Measurements from ENCODE around the gene ADCY10.

The ADCY10 gene, protein sequence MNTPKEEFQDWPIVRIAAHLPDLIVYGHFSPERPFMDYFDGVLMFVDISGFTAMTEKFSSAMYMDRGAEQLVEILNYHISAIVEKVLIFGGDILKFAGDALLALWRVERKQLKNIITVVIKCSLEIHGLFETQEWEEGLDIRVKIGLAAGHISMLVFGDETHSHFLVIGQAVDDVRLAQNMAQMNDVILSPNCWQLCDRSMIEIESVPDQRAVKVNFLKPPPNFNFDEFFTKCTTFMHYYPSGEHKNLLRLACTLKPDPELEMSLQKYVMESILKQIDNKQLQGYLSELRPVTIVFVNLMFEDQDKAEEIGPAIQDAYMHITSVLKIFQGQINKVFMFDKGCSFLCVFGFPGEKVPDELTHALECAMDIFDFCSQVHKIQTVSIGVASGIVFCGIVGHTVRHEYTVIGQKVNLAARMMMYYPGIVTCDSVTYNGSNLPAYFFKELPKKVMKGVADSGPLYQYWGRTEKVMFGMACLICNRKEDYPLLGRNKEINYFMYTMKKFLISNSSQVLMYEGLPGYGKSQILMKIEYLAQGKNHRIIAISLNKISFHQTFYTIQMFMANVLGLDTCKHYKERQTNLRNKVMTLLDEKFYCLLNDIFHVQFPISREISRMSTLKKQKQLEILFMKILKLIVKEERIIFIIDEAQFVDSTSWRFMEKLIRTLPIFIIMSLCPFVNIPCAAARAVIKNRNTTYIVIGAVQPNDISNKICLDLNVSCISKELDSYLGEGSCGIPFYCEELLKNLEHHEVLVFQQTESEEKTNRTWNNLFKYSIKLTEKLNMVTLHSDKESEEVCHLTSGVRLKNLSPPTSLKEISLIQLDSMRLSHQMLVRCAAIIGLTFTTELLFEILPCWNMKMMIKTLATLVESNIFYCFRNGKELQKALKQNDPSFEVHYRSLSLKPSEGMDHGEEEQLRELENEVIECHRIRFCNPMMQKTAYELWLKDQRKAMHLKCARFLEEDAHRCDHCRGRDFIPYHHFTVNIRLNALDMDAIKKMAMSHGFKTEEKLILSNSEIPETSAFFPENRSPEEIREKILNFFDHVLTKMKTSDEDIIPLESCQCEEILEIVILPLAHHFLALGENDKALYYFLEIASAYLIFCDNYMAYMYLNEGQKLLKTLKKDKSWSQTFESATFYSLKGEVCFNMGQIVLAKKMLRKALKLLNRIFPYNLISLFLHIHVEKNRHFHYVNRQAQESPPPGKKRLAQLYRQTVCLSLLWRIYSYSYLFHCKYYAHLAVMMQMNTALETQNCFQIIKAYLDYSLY (N-terminal part only)

GRCh38 chr1:167913895-167914496 is at the start of gene ADCY10:
ADCY10 (minus strand) TSS chr1:167914134; CDS start chr1:167905140, 8,994 bp downstream.
- H3K36me3 ChIP-seq, result peaks cover 0 to 33% (median 7%) of the 10 kb centered on the region in 3 donors
- no peak within 1 kb of the TSS for H3K27ac ChIP-seq
- H3K4me3 ChIP-seq, result no peak within 1 kb of the TSS
- no peaks in the 10 kb centered on the region for H3K27me3 ChIP-seq
- TF ChIP-seq, protein P1, sequence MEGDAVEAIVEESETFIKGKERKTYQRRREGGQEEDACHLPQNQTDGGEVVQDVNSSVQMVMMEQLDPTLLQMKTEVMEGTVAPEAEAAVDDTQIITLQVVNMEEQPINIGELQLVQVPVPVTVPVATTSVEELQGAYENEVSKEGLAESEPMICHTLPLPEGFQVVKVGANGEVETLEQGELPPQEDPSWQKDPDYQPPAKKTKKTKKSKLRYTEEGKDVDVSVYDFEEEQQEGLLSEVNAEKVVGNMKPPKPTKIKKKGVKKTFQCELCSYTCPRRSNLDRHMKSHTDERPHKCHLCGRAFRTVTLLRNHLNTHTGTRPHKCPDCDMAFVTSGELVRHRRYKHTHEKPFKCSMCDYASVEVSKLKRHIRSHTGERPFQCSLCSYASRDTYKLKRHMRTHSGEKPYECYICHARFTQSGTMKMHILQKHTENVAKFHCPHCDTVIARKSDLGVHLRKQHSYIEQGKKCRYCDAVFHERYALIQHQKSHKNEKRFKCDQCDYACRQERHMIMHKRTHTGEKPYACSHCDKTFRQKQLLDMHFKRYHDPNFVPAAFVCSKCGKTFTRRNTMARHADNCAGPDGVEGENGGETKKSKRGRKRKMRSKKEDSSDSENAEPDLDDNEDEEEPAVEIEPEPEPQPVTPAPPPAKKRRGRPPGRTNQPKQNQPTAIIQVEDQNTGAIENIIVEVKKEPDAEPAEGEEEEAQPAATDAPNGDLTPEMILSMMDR (IDR thresholded peaks at IDR 0.05), result no peak
- no peak for DNase-seq
- no peaks in the 10 kb centered on the region for H3K9me3 ChIP-seq
- peaks cover 0 to 7% (median 3%) of the 10 kb centered on the region in 4 donors for H3K4me1 ChIP-seq
- intact Hi-C loops (cut with DNase I; ENCODE audit: low total_unique reads), result no loop called here

GRCh38 chr1:167957710-167958109 is 43.8 kb upstream of the ADCY10 start:
- Histone ChIP-seq H3K27ac (no peak overlapping the region), H3K4me3 (no peak overlapping the region), H3K4me1 (no peaks in the 10 kb centered on the region), H3K27me3 (no peaks in the 10 kb centered on the region), H3K9me3 (no peaks in the 10 kb centered on the region), H3K36me3 (peaks cover 18 to 24% (median 22%) of the 10 kb centered on the region in 3 donors)
- DNase-seq, result no peak
- TF ChIP-seq, protein P1 (IDR thresholded peaks at IDR 0.05), result no peak
- intact Hi-C loops (cut with DNase I; ENCODE audit: low total_unique reads), result no loop called here

DNA sequence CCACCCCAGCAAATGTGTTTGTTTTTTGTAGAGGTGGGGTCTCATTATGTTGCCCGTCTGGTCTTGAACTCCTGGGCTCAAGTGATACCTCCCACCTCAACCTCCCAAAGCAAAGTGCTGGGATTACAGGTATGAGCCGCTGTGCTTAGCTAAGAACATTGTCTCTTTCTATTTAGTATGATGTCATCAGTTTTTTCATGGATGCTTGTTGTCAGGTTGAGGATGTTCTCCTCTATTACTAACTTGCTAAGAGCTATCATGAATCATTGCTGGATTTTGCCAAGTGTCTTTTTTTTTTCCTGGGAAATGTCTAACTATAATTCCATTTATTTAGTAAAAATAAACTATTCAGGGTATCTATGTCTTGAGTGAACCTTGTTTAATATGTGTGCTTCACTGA is 42.0 kb upstream of the ADCY10 start:
- H3K36me3 ChIP-seq, result peaks cover 26 to 33% (median 29%) of the 10 kb centered on the region in 3 donors
- no peak for DNase-seq

DNA sequence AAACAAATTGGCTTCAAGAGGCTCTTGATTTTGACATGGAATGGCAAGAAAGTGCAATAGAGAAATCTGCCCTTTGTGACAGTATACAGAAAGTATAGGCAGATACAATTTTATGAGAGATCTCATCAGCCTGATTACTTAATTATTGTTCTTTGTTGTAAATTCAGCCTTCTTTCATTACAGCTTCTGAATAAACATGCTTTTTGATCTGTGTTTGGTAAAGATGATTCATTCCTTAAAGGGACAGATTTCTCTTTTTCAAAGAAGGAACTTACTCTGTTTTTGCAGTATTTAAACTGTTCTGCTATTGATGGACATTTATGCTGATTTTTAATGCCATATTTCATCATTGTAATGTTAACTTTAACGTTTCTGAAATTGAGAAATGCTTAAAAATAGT is 36.6 kb upstream of the ADCY10 start:
- intact Hi-C loops (cut with DNase I; ENCODE audit: low total_unique reads), result no loop called here
- no peak for DNase-seq
- Histone ChIP-seq H3K27ac (no peak overlapping the region), H3K36me3 (peaks cover 26 to 33% (median 29%) of the 10 kb centered on the region in 3 donors), H3K9me3 (no peaks in the 10 kb centered on the region), H3K4me3 (no peak overlapping the region), H3K27me3 (no peaks in the 10 kb centered on the region), H3K4me1 (peaks cover 0 to 33% (median 1%) of the 10 kb centered on the region in 4 donors)
- TF ChIP-seq, protein P1 (IDR thresholded peaks at IDR 0.05), result no peak

More for the DNA sequence above, 42.0 kb upstream of the ADCY10 start:
- Histone ChIP-seq H3K4me3 (no peak overlapping the region), H3K4me1 (peaks cover 0 to 6% (median 0%) of the 10 kb centered on the region in 4 donors), H3K27me3 (no peaks in the 10 kb centered on the region), H3K9me3 (no peaks in the 10 kb centered on the region), H3K27ac (no peak overlapping the region)
- TF ChIP-seq, protein P1 (IDR thresholded peaks at IDR 0.05), result no peak
- intact Hi-C loops (cut with DNase I; ENCODE audit: low total_unique reads), result no loop called here

DNA sequence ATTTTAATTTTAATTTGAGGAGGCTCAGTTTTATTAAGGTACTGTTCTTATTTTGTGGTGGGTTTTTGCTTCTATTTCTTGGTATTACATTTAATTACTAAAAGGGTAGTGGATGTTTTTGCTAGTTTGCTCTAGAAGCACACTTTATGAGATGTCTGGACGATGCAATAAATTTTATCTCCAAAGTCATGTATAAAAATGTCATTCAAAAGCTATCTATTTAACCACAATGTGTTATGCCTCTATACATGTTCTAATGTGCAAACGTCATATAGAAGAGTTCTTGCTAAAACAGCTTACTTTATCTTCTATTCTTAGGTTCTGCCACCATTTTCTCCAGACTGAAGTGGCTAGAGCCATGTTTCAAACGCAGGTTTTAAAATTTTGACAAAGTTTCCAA is 35.9 kb upstream of the ADCY10 start:
- intact Hi-C loops (cut with DNase I; ENCODE audit: low total_unique reads), result no loop called here

More for the DNA sequence above, 35.9 kb upstream of the ADCY10 start:
- Histone ChIP-seq H3K4me3 (no peak overlapping the region), H3K4me1 (peaks cover 0 to 33% (median 1%) of the 10 kb centered on the region in 4 donors), H3K9me3 (no peaks in the 10 kb centered on the region), H3K27me3 (no peaks in the 10 kb centered on the region), H3K36me3 (peaks cover 26 to 29% (median 27%) of the 10 kb centered on the region in 3 donors), H3K27ac (no peak overlapping the region)
- DNase-seq, result no peak
- TF ChIP-seq, protein P1 (IDR thresholded peaks at IDR 0.05), result no peak
